Aorta (tissue), 5 donors: ENCODE results near the gene DGAT2L6. TPM values are rescaled to one million over a fixed set of nuclear protein-coding genes. Genes with fewer than 3 reads are reported as not detected.

Experiments used
- ATAC-seq: fragments of 200-7000 bp; cut with Tn5 transposase; one replicate; pipeline ENCODE4 v1.9.1; 2022; ENCODE audit warnings: moderate library complexity; ENCODE audit not compliant: low FRiP score
- DNase-seq, 2 donors: peaks; one replicate each; pipeline ENCODE4 v3.0.0-alpha.2; 2020
- H3K27ac ChIP-seq, 2 donors: one replicate each; pipeline ENCODE4 v1.5.1; 2013; ENCODE audit warnings: low read length in 2 of 2, mild to moderate bottlenecking in 2 of 2, moderate library complexity in 2 of 2, control low read depth in 1 of 2, inconsistent platforms in 1 of 2, low read depth in 1 of 2
- H3K27me3 ChIP-seq, 2 donors: one replicate each; pipeline ENCODE4 v1.6.1; 2013; ENCODE audit warnings: control low read depth in 1 of 2, low read length in 1 of 2, mild to moderate bottlenecking in 1 of 2, moderate library complexity in 1 of 2; ENCODE audit not compliant: insufficient read depth in 2 of 2, control insufficient read depth in 1 of 2
- H3K36me3 ChIP-seq, 2 donors: one replicate each; pipeline ENCODE4 v1.6.1; 2013; ENCODE audit warnings: control low read depth in 1 of 2, low read length in 1 of 2, mild to moderate bottlenecking in 1 of 2; ENCODE audit not compliant: insufficient read depth in 2 of 2, control insufficient read depth in 1 of 2
- H3K4me1 ChIP-seq, 2 donors: one replicate each; pipeline ENCODE4 v1.6.1; 2013; ENCODE audit warnings: low read length in 2 of 2, control low read depth in 1 of 2, mild to moderate bottlenecking in 1 of 2, moderate library complexity in 1 of 2; ENCODE audit not compliant: insufficient read depth in 2 of 2, control insufficient read depth in 1 of 2
- H3K4me3 ChIP-seq, 2 donors: one replicate each; pipeline ENCODE4 v1.5.1; 2013; ENCODE audit warnings: low read length in 2 of 2, control low read depth in 1 of 2, mild to moderate bottlenecking in 1 of 2
- H3K9me3 ChIP-seq: one replicate; pipeline ENCODE4 v1.6.1; 2013; ENCODE audit warnings: mild to moderate bottlenecking, low read length; ENCODE audit not compliant: control insufficient read depth
- WGBS, 2 donors: extraction: QIAGEN DNeasy Blood & Tissue Kit; methylation state at CpG; one replicate each; pipeline ENCODE4 v1.1.7; 2013; 5-methylcytosine and 5-hydroxymethylcytosine counted together
- intact Hi-C, 2 donors: fragments of 100-400 bp; cut with DNase I; formaldehyde crosslinking; loops; one replicate each; pipeline versions ENCODE4 v1.14.2 to v1.15.0; 2022
- long read RNA-seq, 2 donors: library from polyadenylated mRNA; unstranded; transcript quantifications; one replicate each; pipeline ENCODE4 v2.0.0, GENCODE V29; 2020 to 2021
- polyA plus RNA-seq, 2 donors: library from polyadenylated mRNA; stranded (reverse); fragments of 200-250 nt; gene quantifications; one replicate each; pipeline ENCODE4 v1.2.3, GENCODE V29; 2013
- total RNA-seq, 2 donors: library from RNA; stranded (reverse); fragmentation: NEBNext Ultra II Directional; extraction: Animal tissue kit (Norgen Biotek cat#: 25700); gene quantifications; one replicate each; pipeline ENCODE4 v1.2.1, GENCODE V29; 2021
- donor health status: healthy with polysubstance abuse.
- donor health status: Bipolar disorder and iron deficiency.
- donor health status: DM: no; HTN: no; CAD: no.
- donor health status: DM: no; HTN: no; CAD: no.
- donor health status: DM: yes; HTN: yes; CAD: no.

The DGAT2L6 gene
- total RNA-seq (not detected), polyA plus RNA-seq (not detected)
- long read RNA-seq, donor 1: 0 reads
- long read RNA-seq, donor 2, partial matches to known transcripts: 0 of 3 reads
- long read RNA-seq, donor 2, other reads (novel, unspliced or antisense): 3 of 3 reads

GRCh38 chrX:70176938-70177533, at the start of gene DGAT2L6:
Gene DGAT2L6, plus strand, starts transcription at chrX:70177483. Its CDS starts 100 bp downstream, at chrX:70177583.
- WGBS, 2 donors: 61 to 77% methylated on average over 7 of the region's 7 CpGs
- Histone ChIP-seq H3K27me3 (no peaks in the 10 kb centered on the region), H3K27ac (no peak within 1 kb of the TSS), H3K36me3 (no peaks in the 10 kb centered on the region), H3K4me1 (no peaks in the 10 kb centered on the region), H3K9me3 (no peaks in the 10 kb centered on the region), H3K4me3 (no peak within 1 kb of the TSS)
- intact Hi-C loops: no loop called here
- no peak for ATAC-seq
- DNase-seq: no peak

- no peaks in the 10 kb centered on the region for H3K27me3 ChIP-seq
- ATAC-seq: no peak
- no peak overlapping the region for H3K4me3 ChIP-seq
- intact Hi-C loops: no loop called here
- WGBS, 2 donors: 68 to 71% methylated on average over 9 of the region's 9 CpGs
- DNase-seq: no peak
- no peaks in the 10 kb centered on the region for H3K36me3 ChIP-seq
- H3K27ac ChIP-seq: no peak overlapping the region
- no peaks in the 10 kb centered on the region for H3K4me1 ChIP-seq
- H3K9me3 ChIP-seq: no peaks in the 10 kb centered on the region
Measured at GRCh38 chrX:70128071-70128470, 49.2 kb upstream of the DGAT2L6 start.

DNA sequence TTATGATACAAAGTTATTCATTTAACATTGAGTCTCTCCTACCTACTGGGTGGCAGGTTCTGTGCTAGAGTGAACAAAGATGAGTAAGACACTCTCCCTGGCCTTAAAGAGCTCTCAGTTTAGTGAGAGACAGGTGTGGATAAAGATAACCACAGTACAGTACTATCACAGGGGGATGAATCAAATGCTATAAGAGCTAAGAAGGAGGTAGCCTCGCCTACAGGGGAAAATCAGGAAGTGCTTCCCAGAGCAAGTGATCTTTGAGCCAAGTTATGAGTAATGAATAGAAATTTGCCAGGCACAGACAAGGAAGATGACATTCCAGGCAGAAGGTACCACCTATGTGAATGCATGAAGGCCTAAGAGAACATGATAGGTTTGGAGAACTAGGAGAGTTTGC, 47.5 kb upstream of the DGAT2L6 start:
- 46 to 58% methylated on average over 1 of the region's 1 CpG for WGBS, 2 donors
- Histone ChIP-seq H3K36me3 (no peaks in the 10 kb centered on the region), H3K4me1 (no peaks in the 10 kb centered on the region), H3K9me3 (no peaks in the 10 kb centered on the region), H3K27me3 (no peaks in the 10 kb centered on the region), H3K4me3 (no peak overlapping the region), H3K27ac (no peak overlapping the region)
- ATAC-seq: no peak
- intact Hi-C loops: loop anchor here in 1 of 2 donors (10.0 kb wide), 1 partner anchor 515 kb away; the partner anchor contains the start of gene EDA
- no peak for DNase-seq

DNA sequence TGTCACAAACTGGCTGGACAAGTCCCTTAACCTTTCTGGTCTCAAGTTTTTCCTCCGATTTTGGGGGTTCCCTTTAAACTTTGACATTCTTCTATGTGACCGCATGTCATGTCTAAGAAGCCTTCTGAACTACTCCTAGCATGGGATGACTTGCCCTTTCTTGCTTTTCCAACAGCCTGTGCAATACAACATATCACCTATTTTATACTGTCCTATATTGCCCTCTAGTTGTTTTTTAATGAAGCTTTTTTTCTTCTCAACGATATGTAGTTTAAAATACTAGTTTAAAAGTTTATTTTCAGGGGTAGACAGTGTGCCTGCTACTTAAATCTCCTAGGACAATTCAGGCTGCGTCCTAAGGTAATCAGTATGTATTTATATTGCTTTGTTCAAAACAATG, 45.1 kb upstream of the DGAT2L6 start:
- Histone ChIP-seq H3K27ac (no peak overlapping the region), H3K9me3 (no peaks in the 10 kb centered on the region), H3K36me3 (no peaks in the 10 kb centered on the region), H3K4me1 (peaks cover 0 to 2% of the 10 kb centered on the region in 2 donors), H3K4me3 (no peak overlapping the region), H3K27me3 (no peaks in the 10 kb centered on the region)
- DNase-seq (no peak), ATAC-seq (no peak)
- intact Hi-C loops: loop anchor here in 1 of 2 donors (10.0 kb wide), 1 partner anchor 517 kb away; the partner anchor contains the start of gene EDA
- 47 to 59% methylated on average over 4 of the region's 4 CpGs for WGBS, 2 donors

DNA sequence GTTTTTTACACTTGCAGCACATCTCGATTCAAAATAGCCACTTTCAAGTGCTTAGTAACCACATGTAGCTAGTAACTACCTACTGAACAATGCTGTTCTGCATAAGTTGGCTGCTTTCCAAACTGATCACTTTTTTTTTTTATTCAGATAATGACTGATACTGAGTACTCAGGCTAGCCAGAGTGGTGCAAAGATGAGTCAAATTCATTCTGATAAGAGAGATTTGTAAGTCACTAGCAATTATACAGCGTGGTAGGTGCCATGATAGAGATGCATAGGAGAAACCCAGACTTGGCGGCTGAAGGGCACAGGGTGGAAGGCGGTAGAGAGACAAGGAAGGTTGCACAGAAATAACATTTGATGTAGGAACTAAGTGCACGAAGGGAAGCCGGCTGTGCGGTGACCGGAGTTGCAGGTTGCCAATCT, 44.4 kb upstream of the DGAT2L6 start:
- ATAC-seq (no peak), DNase-seq (no peak)
- H3K4me3 ChIP-seq: peak overlapping the region; percentile 39 to 65
- WGBS, 2 donors: 1 to 25% methylated on average over 8 of the region's 8 CpGs
- intact Hi-C loops: loop anchor here in 1 of 2 donors (10.0 kb wide), 1 partner anchor 518 kb away; the partner anchor contains the start of gene EDA
- H3K27me3 ChIP-seq: no peaks in the 10 kb centered on the region
- no peak overlapping the region for H3K27ac ChIP-seq
- H3K4me1 ChIP-seq: peaks cover 0 to 2% of the 10 kb centered on the region in 2 donors
- no peaks in the 10 kb centered on the region for H3K9me3 ChIP-seq
- H3K36me3 ChIP-seq: no peaks in the 10 kb centered on the region

- peak within 1 kb of the TSS in 1 of 2 donors; percentile 86 for H3K27ac ChIP-seq
- no peaks in the 10 kb centered on the region for H3K9me3 ChIP-seq
- H3K4me3 ChIP-seq: peak within 1 kb of the TSS; percentile 39 to 97
- H3K36me3 ChIP-seq: no peaks in the 10 kb centered on the region
- intact Hi-C loops: loop anchor here in 1 of 2 donors (10.0 kb wide), 1 partner anchor 519 kb away; the partner anchor contains the start of gene EDA
- 0 to 27% methylated on average over 59 of the region's 59 CpGs for WGBS, 2 donors
- no peaks in the 10 kb centered on the region for H3K27me3 ChIP-seq
- peaks cover 0 to 2% of the 10 kb centered on the region in 2 donors for H3K4me1 ChIP-seq
- ATAC-seq (peak; percentile 93), DNase-seq (peak; percentile 86 to 94)
Measured at GRCh38 chrX:70133303-70134115, 43.8 kb upstream of the DGAT2L6 start, which contains the start of gene IGBP1. Gene IGBP1, plus strand, starts transcription at chrX:70133447. Its CDS starts 501 bp downstream, at chrX:70133948.

- Histone ChIP-seq H3K27ac (peak overlapping the region in 1 of 2 donors; percentile 76), H3K9me3 (no peaks in the 10 kb centered on the region), H3K36me3 (no peaks in the 10 kb centered on the region), H3K4me1 (peaks cover 0 to 2% of the 10 kb centered on the region in 2 donors), H3K27me3 (no peaks in the 10 kb centered on the region), H3K4me3 (peak overlapping the region; percentile 39 to 97)
- ATAC-seq (no peak), DNase-seq (no peak)
- 2 to 34% methylated on average over 12 of the region's 12 CpGs for WGBS, 2 donors
- intact Hi-C loops: loop anchor here in 1 of 2 donors (10.0 kb wide), 1 partner anchor 519 kb away; the partner anchor contains the start of gene EDA
Measured at GRCh38 chrX:70134116-70134477, 43.2 kb upstream of the DGAT2L6 start.

GRCh38 chrX:70138622-70139021, 38.7 kb upstream of the DGAT2L6 start:
- 82 to 91% methylated on average over 2 of the region's 2 CpGs for WGBS, 2 donors
- intact Hi-C loops: loop anchor here in 1 of 2 donors (10.0 kb wide), 1 partner anchor 524 kb away; the partner anchor contains the start of gene EDA
- peaks cover 0 to 2% of the 10 kb centered on the region in 2 donors for H3K4me1 ChIP-seq
- H3K27ac ChIP-seq: no peak overlapping the region
- ATAC-seq: no peak
- no peaks in the 10 kb centered on the region for H3K36me3 ChIP-seq
- no peaks in the 10 kb centered on the region for H3K27me3 ChIP-seq
- no peak for DNase-seq
- no peaks in the 10 kb centered on the region for H3K9me3 ChIP-seq
- no peak overlapping the region for H3K4me3 ChIP-seq
